ENCODE data around the gene TLX2. TPM values are rescaled to one million over a fixed set of nuclear protein-coding genes. Genes with fewer than 3 reads are reported as not detected.
A peak's percentile ranks its signal among the peaks of the same experiment; 100 is the strongest.

The TLX2 gene
- total RNA-seq, 1 experiment from 2014 or later: 2.5 TPM

- no peak overlapping the region for H3K9ac ChIP-seq (ENCODE audit: low read length)
- no peaks in the 10 kb centered on the region for H3K9me3 ChIP-seq (ENCODE audit: low read length)
- H4K20me1 ChIP-seq (ENCODE audit: insufficient read depth, low read depth, low read length): peaks cover 14% of the 10 kb centered on the region; the same call in 1 of the 2 replicates
- H3K4me2 ChIP-seq (ENCODE audit: low read depth, low read length, poor library complexity, severe bottlenecking): no peak overlapping the region
- H3K27me3 ChIP-seq (ENCODE audit: low read length): no peaks in the 10 kb centered on the region
- no peak overlapping the region for H2AFZ ChIP-seq (ENCODE audit: low read length)
- H3K4me1 ChIP-seq (ENCODE audit: low read length): peaks cover 13% of the 10 kb centered on the region
- no peak overlapping the region for H3K4me3 ChIP-seq (ENCODE audit: low read length)
- no peak for DNase-seq
- H3K36me3 ChIP-seq (ENCODE audit: insufficient read depth, low read length): 0 out of 2 replicates have a peak, but pooled peaks cover 4% of the 10 kb centered on the region
- no peak overlapping the region for H3K27ac ChIP-seq (ENCODE audit: low read length)
- H3K79me2 ChIP-seq (ENCODE audit: low read length): no peaks in the 10 kb centered on the region
- no peaks in the 10 kb centered on the region for H3K9me2 ChIP-seq (replicated peaks; ENCODE audit: insufficient read depth, low read length)
Observed at GRCh38 chr2:74551942-74552913, 38.0 kb downstream of the TLX2 start.

DNA sequence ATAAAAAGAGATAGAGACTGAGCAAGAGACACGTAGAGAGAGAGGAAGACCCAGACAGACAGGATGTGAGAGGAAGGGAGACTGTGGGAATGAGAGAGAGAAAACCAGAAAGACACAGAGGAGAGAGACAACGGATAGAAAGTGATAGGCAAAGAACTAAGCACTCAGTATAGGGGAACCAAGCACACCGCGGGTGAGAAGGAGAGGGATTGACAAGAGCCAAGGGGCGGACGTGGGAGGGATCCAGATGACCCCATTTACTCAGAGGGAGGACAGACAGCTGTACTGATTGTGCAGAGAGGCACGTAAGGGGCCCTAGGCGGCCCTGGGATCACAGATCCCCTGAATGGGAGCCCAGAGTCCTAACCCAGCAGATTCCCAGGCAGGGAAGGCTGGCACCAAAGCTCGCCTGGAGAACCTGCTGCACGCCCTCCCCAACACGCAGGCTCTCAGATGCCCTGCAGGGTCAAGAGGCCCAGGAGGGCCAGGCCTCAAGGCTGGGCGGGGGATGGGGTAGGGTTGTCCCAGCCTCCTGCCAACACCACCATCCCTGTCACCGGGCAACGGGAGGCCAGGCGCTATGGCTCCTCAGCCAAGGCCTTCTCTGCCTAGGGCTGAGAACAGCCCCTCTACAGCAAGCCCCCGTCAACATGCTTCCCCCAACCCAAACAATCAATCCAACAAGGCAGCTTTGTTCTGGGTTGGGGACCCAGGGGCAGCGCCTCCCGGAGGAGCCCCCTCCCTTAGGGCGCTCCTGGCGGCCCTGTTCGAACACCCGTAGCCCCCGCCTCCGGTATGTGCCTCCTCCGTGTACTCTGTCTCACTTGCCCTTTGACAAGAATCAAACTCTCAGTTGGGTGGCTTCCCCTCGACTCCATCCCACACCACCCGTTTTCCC is 38.9 kb downstream of the TLX2 start:
- no peak for DNase-seq
- H2AFZ ChIP-seq (ENCODE audit: low read length): no peak overlapping the region; the same call in 1 of the 2 replicates

DNA sequence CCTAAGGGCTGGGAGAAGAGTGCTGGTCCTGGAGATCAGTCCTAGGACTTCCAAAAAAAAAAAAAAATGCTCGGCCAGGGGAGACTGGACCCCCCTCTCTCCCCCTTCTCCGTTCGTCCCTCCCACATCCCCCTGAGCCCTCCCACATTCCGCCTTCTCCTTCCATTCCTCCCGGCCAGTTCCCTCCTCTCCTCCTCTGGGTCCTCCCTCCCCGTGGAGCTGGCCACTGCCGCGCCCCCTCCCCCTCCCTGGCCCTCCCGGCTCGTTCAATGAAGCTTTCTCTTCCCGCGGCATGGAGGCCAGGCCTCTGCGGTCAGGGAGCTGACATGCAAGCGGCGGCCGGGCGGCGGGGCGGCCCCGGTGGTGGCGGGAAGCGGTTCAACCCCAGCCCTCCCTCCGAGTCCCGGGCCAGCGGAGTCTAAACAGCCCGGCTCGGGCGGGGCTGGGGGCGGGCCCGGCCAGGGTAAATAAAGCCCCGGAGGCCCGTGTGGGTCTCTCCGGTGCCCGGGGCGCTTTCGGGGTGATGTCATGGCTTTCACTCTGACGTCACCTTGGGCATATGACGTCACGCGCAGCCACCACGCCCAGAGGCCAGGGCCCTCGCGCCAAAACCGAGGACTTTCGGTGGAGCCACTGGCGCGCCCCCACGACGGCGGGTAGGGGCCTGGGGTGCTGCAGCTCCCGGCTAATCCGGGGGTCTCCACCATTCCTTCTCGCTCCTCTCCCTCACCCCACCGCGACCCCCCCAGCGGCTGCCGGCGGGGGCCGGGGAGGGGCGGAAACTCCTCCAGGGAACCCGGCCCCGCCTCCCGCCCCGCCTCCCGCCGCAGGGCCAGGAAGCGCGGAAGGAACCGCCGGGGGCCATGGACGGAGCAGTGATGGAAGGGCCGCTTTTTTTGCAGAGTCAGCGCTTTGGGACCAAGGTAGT is 39.9 kb downstream of the TLX2 start, which contains the start of the genes DOK1 and LOXL3:
Gene DOK1, plus strand, starts transcription at position 829 of the 928 bp plus-strand sequence. Its CDS starts 35 bp downstream, at position 864.
Gene LOXL3, minus strand, starts transcription at position 51 of the 928 bp plus-strand sequence. CDS start 1,308 bp downstream, outside the sequence.
- peak within 1 kb of the TSS; percentile 71 for H3K4me2 ChIP-seq (ENCODE audit: low read depth, low read length, poor library complexity, severe bottlenecking)
- peak within 1 kb of the TSS; percentile 72 for H2AFZ ChIP-seq (ENCODE audit: low read length)
- peaks cover 14% of the 10 kb centered on the region; the same call in 1 of the 2 replicates for H4K20me1 ChIP-seq (ENCODE audit: insufficient read depth, low read depth, low read length)
- DNase-seq: peak; percentile 93
- peak within 1 kb of the TSS; percentile 68 for H3K4me3 ChIP-seq (ENCODE audit: low read length)
- H3K36me3 ChIP-seq (ENCODE audit: insufficient read depth, low read length): 0 out of 2 replicates have a peak, but pooled peaks cover 4% of the 10 kb centered on the region
- H3K79me2 ChIP-seq (ENCODE audit: low read length): no peaks in the 10 kb centered on the region
- no peaks in the 10 kb centered on the region for H3K9me3 ChIP-seq (ENCODE audit: low read length)
- no peak within 1 kb of the TSS for H3K27ac ChIP-seq (ENCODE audit: low read length)
- H3K9me2 ChIP-seq (replicated peaks; ENCODE audit: insufficient read depth, low read length): no peaks in the 10 kb centered on the region
- no peaks in the 10 kb centered on the region for H3K27me3 ChIP-seq (ENCODE audit: low read length)
- H3K4me1 ChIP-seq (ENCODE audit: low read length): peaks cover 13% of the 10 kb centered on the region
- H3K9ac ChIP-seq (ENCODE audit: low read length): peak within 1 kb of the TSS; percentile 78

More for the DNA sequence above, 38.9 kb downstream of the TLX2 start:
- peaks cover 14% of the 10 kb centered on the region; the same call in 1 of the 2 replicates for H4K20me1 ChIP-seq (ENCODE audit: insufficient read depth, low read depth, low read length)
- H3K27me3 ChIP-seq (ENCODE audit: low read length): no peaks in the 10 kb centered on the region
- peak overlapping the region; percentile 71 for H3K4me2 ChIP-seq (ENCODE audit: low read depth, low read length, poor library complexity, severe bottlenecking)
- no peaks in the 10 kb centered on the region for H3K79me2 ChIP-seq (ENCODE audit: low read length)
- H3K9me3 ChIP-seq (ENCODE audit: low read length): no peaks in the 10 kb centered on the region
- H3K4me1 ChIP-seq (ENCODE audit: low read length): peaks cover 13% of the 10 kb centered on the region
- no peaks in the 10 kb centered on the region for H3K9me2 ChIP-seq (replicated peaks; ENCODE audit: insufficient read depth, low read length)
- H3K36me3 ChIP-seq (ENCODE audit: insufficient read depth, low read length): 0 out of 2 replicates have a peak, but pooled peaks cover 4% of the 10 kb centered on the region
- 0 out of 2 replicates have a peak overlapping the region, but pooled peaks have one; percentile 78 for H3K9ac ChIP-seq (ENCODE audit: low read length)
- H3K4me3 ChIP-seq (ENCODE audit: low read length): peak overlapping the region; percentile 68; the same call in 1 of the 2 replicates
- no peak overlapping the region for H3K27ac ChIP-seq (ENCODE audit: low read length)

DNA sequence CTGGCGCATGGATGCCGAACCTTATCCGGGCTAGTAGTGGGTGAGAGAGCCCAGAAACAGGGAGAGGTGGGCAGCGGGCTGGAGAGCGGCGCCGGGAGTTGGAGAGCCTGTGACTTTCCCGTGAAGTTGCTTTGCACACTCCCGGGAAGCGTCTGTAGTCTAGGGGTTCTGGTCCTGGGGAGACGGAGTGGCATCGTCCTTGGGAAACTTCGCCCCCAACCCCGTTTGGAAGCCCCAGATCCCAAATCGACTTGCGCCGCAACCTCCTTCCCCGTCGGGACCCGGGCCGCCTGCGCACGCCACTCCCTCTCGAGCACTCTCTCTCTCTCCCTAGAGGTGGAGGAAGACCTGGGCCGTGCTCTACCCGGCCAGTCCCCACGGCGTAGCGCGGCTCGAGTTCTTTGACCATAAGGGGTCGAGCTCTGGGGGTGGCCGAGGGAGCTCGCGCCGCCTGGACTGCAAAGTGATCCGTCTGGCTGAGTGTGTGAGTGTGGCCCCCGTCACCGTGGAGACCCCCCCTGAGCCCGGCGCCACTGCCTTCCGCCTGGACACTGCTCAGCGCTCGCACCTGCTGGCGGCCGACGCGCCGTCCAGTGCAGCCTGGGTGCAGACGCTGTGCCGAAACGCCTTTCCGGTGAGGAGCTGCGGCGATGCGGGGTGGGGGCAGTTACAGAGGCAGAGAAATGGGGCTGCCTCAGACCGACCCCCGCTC is 40.7 kb downstream of the TLX2 start:
- Histone ChIP-seq H4K20me1 (ENCODE audit: insufficient read depth, low read depth, low read length) (peaks cover 14% of the 10 kb centered on the region; the same call in 1 of the 2 replicates), H2AFZ (ENCODE audit: low read length) (peak overlapping the region; percentile 72), H3K9ac (ENCODE audit: low read length) (peak overlapping the region; percentile 78), H3K27me3 (ENCODE audit: low read length) (no peaks in the 10 kb centered on the region), H3K4me3 (ENCODE audit: low read length) (peak overlapping the region; percentile 68), H3K9me3 (ENCODE audit: low read length) (no peaks in the 10 kb centered on the region), H3K4me2 (ENCODE audit: low read depth, low read length, poor library complexity, severe bottlenecking) (peak overlapping the region; percentile 71), H3K36me3 (ENCODE audit: insufficient read depth, low read length) (0 out of 2 replicates have a peak, but pooled peaks cover 4% of the 10 kb centered on the region), H3K9me2 (replicated peaks; ENCODE audit: insufficient read depth, low read length) (no peaks in the 10 kb centered on the region), H3K4me1 (ENCODE audit: low read length) (peaks cover 13% of the 10 kb centered on the region), H3K79me2 (ENCODE audit: low read length) (no peaks in the 10 kb centered on the region), H3K27ac (ENCODE audit: low read length) (no peak overlapping the region)
- DNase-seq: peak; percentile 86

DNA sequence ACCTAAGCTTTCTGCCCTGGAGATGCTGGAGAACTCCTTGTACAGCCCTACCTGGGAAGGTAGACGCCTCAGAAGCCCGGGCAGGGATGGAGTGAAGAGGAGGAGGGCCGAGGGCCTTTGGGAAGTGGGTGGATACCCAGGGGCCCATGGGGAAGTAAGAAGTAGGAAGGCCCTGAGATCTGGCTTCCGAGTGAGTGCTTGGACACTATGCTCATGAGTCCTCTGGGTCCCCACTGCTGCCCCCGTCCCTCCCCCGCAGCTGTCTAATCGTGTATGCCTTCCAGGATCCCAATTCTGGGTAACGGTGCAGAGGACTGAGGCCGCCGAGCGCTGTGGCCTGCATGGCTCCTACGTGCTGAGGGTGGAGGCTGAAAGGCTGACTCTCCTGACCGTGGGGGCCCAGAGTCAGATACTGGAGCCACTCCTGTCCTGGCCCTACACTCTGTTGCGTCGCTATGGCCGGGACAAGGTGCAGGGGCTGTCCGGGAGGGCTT is 41.4 kb downstream of the TLX2 start:
- H3K27ac ChIP-seq (ENCODE audit: low read length): no peak overlapping the region
- no peak for DNase-seq
- no peaks in the 10 kb centered on the region for H3K79me2 ChIP-seq (ENCODE audit: low read length)
- H3K4me1 ChIP-seq (ENCODE audit: low read length): peaks cover 13% of the 10 kb centered on the region
- H3K9me3 ChIP-seq (ENCODE audit: low read length): no peaks in the 10 kb centered on the region
- H3K9me2 ChIP-seq (replicated peaks; ENCODE audit: insufficient read depth, low read length): no peaks in the 10 kb centered on the region
- H3K27me3 ChIP-seq (ENCODE audit: low read length): no peaks in the 10 kb centered on the region
- H3K4me3 ChIP-seq (ENCODE audit: low read length): peak overlapping the region; percentile 68
- H3K36me3 ChIP-seq (ENCODE audit: insufficient read depth, low read length): 0 out of 2 replicates have a peak, but pooled peaks cover 4% of the 10 kb centered on the region
- H3K4me2 ChIP-seq (ENCODE audit: low read depth, low read length, poor library complexity, severe bottlenecking): peak overlapping the region; percentile 71
- peaks cover 14% of the 10 kb centered on the region; the same call in 1 of the 2 replicates for H4K20me1 ChIP-seq (ENCODE audit: insufficient read depth, low read depth, low read length)
- peak overlapping the region; percentile 78 for H3K9ac ChIP-seq (ENCODE audit: low read length)
- H2AFZ ChIP-seq (ENCODE audit: low read length): no peak overlapping the region

DNA sequence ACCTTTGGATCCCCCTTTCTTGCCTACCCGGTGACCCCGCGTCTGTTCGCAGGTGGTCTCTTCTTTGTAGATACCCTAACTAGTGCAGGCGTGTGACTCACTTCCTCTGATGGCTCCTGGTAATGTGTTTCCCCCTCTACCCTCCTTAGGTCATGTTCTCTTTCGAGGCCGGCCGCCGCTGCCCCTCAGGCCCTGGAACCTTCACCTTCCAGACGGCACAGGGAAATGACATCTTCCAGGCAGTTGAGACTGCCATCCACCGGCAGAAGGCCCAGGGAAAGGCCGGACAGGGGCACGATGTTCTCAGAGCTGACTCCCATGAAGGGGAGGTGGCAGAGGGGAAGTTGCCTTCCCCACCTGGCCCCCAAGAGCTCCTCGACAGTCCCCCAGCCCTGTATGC is 41.9 kb downstream of the TLX2 start:
- Histone ChIP-seq H2AFZ (ENCODE audit: low read length) (no peak overlapping the region), H3K79me2 (ENCODE audit: low read length) (no peaks in the 10 kb centered on the region)

More for the DNA sequence above, 41.9 kb downstream of the TLX2 start:
- H3K9ac ChIP-seq (ENCODE audit: low read length): no peak overlapping the region
- 0 out of 2 replicates have a peak, but pooled peaks cover 4% of the 10 kb centered on the region for H3K36me3 ChIP-seq (ENCODE audit: insufficient read depth, low read length)
- no peaks in the 10 kb centered on the region for H3K9me2 ChIP-seq (replicated peaks; ENCODE audit: insufficient read depth, low read length)
- no peaks in the 10 kb centered on the region for H3K9me3 ChIP-seq (ENCODE audit: low read length)
- H3K27me3 ChIP-seq (ENCODE audit: low read length): no peaks in the 10 kb centered on the region
- H4K20me1 ChIP-seq (ENCODE audit: insufficient read depth, low read depth, low read length): peaks cover 14% of the 10 kb centered on the region; the same call in 1 of the 2 replicates
- no peak overlapping the region for H3K4me3 ChIP-seq (ENCODE audit: low read length)
- no peak overlapping the region for H3K4me2 ChIP-seq (ENCODE audit: low read depth, low read length, poor library complexity, severe bottlenecking)
- no peak overlapping the region for H3K27ac ChIP-seq (ENCODE audit: low read length)
- H3K4me1 ChIP-seq (ENCODE audit: low read length): peaks cover 13% of the 10 kb centered on the region
- DNase-seq: no peak
